GM18508 (cell line): ENCODE data around the gene LRG1.

ENCODE experiments used
- ATAC-seq: cut with Tn5 transposase; IDR thresholded peaks from one replicate; pipeline ENCODE4 v1.9.1; 2021; ENCODE audit warnings: moderate number of reproducible peaks; ENCODE audit not compliant: insufficient read depth, unreplicated experiment

The LRG1 gene

GRCh38 chr19:4499318-4499717 is 40.5 kb downstream of the LRG1 start:
- no peak for ATAC-seq

GRCh38 chr19:4498694-4499093 is 41.1 kb downstream of the LRG1 start:
- ATAC-seq: no peak

DNA sequence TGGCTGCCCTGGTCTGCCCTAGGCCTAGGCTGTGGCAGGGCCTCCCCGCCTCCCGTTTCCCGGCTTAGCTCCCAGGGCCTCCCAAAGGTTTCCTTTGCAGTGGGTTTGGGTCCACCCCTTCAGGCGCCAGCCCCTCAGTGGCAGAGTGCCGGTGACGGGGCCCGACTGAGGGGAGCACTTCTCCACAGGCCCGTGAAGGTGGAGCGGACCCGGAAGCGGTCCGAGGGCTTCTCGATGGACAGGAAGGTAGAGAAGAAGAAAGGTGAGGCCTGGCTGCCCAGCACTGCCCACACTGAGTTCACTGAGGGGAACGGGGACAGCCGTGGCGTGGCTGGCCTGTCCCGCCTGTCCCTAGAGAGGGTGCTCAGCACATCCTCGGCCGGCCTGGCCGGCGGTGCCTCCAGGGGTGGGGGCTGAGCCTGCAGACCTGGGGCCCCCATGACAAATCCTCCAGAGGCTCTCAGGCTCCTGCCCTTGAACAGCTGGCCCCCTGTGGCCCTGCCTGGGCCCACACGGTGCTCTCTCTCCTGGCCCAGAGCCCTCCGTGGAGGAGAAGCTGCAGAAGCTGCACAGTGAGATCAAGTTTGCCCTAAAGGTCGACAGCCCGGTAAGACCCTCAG is 42.0 kb downstream of the LRG1 start:
- ATAC-seq: no peak

DNA sequence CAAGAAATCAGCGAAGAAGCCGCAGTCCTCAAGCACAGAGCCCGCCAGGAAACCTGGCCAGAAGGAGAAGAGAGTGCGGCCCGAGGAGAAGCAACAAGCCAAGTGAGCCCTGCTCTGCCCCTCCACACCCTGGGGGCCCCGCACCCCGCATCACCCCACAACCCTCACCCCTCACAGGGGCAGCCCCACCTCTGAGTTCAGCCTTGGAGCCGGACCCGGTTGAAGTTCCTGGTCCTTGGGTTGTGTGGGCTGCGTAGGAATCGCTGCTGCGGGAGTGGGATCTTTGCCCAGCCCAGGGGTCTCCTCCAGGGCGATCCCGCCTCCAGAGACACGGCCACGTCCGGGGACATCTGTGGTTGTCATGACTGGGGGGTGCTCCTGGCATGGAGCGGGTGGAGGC is 43.5 kb downstream of the LRG1 start:
- ATAC-seq: no peak

- ATAC-seq: no peak
Measured at GRCh38 chr19:4495471-4495870, 44.4 kb downstream of the LRG1 start.

DNA sequence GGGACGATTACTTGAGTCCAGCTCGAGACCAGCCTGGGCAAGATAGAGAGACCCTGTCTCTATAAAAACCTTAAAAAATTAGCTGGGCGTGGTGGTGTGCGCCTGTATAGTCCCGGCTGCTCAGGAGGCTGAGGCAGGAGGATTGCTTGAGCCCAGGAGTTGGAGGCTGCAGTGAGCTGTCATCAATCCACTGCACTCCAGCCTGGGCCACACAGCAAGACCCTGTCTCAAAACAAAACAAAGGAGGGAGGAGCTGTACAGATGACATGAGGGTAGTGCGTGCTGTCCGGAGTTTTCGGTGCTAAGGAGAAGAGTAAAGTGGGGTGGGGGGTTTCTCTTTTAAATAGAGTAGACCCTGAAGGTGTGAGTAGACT is 45.2 kb downstream of the LRG1 start:
- no peak for ATAC-seq

DNA sequence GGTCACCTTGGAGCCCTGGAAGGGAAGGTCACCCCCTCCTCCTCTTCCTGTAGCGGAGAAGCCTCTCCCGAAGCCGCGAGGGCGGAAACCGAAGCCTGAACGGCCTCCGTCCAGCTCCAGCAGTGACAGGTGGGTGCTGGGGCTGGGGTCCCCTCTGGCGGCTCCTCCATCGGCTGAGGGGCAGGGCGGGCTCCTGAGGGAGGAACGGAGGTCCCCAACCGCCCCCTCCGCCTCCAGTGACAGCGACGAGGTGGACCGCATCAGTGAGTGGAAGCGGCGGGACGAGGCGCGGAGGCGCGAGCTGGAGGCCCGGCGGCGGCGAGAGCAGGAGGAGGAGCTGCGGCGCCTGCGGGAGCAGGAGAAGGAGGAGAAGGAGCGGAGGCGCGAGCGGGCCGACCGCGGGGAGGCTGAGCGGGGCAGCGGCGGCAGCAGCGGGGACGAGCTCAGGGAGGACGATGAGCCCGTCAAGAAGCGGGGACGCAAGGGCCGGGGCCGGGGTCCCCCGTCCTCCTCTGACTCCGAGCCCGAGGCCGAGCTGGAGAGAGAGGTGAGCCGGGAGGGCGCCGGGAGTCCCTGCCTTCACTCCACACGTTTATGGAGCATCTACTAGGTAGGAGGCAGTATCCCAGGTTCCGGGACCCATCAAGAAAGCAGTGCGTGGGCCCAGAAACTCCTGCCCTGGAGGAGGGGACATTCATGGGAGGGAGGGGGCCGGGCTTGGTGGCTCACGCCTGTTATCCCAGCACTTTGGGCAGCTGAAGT is 45.7 kb downstream of the LRG1 start:
- ATAC-seq: no peak

DNA sequence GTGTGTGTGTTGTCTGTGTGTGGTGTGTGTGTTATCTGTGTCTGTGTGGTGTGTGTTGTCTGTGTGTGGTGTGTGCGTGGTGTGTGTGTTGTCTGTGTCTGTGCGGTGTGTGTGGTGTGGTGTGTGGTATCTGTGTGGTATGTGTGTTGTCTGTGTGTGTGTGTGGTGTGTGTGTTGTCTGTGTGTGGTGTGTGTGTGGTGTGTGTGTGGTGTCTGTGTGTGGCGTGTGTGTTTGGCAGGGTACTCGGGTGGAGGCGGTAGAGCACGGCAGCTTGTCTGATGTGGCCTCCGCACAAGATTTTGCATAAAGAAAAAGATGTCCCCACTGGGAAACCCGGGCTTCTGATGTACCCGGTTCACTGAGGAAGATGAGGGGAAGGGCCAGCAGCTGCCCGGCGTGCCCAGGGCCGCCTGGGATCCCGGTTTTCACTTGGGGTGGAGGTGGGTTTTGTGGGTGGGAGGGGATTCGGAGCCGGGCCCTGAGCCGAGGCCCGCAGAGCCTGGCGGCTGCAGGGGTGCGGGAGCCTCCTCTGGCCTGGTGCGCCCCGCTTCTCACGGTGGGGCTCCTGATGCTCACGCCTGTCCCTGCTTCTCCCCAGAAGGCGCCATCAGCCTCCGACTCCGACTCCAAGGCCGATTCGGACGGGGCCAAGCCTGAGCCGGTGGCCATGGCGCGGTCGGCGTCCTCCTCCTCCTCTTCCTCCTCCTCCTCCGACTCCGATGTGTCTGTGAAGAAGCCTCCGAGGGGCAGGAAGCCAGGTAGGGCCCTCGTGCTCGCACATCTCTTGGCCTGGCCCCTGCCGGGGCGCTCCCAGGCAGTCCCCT is 46.5 kb downstream of the LRG1 start:
- no peak for ATAC-seq

GRCh38 chr19:4492337-4493103 is 47.3 kb downstream of the LRG1 start:
- ATAC-seq: no peak

GRCh38 chr19:4491446-4491845 is 48.4 kb downstream of the LRG1 start:
- no peak for ATAC-seq

GRCh38 chr19:4488496-4488895 is 51.3 kb downstream of the LRG1 start:
- ATAC-seq: no peak

- ATAC-seq: no peak
Measured at GRCh38 chr19:4487572-4487971, 52.3 kb downstream of the LRG1 start.
